Fibroblast of the aortic adventitia (primary cell): ENCODE results near the gene FOXA3. TPM values are rescaled to one million over a fixed set of nuclear protein-coding genes. Genes with fewer than 3 reads are reported as not detected.
A peak's percentile ranks its signal among the peaks of the same experiment; 100 is the strongest.

Experiments
- DNase-seq: peaks from one replicate; pipeline ENCODE4 v3.0.0-alpha.2; 2010; ENCODE audit warnings: low read depth
- H3K4me3 ChIP-seq: 2 replicates; pipeline ENCODE4 v1.5.1; 2011; ENCODE audit warnings: low read depth, mild to moderate bottlenecking, control low read depth, low read length, moderate library complexity
- CTCF ChIP-seq: IDR thresholded peaks from 2 replicates; pipeline ENCODE4 v1.5.1; 2011; ENCODE audit warnings: mild to moderate bottlenecking, low read length, control low read depth, inconsistent platforms; ENCODE audit not compliant: insufficient read depth
- total RNA-seq: library from RNA; depleted of rRNA; stranded (reverse); fragments of >200 nt; gene quantifications from 2 replicates; pipeline ENCODE4 v1.2.3, GENCODE V29; 2012; ENCODE audit warnings: low replicate concordance

Gene FOXA3
- total RNA-seq, 1 donor = not detected

- no peak for DNase-seq
- no peak for TF ChIP-seq CTCF
- H3K4me3 ChIP-seq = no peak overlapping the region
These were observed 11.1 kb upstream of the FOXA3 start for GRCh38 chr19:45852983-45853382.

GRCh38 chr19:45854167-45854778, 9.9 kb upstream of the FOXA3 start:
- no peak overlapping the region for H3K4me3 ChIP-seq
- no peak for TF ChIP-seq CTCF
- DNase-seq = no peak

- no peak for DNase-seq
- no peak overlapping the region for H3K4me3 ChIP-seq
- TF ChIP-seq CTCF = no peak
These were observed 3.5 kb upstream of the FOXA3 start for GRCh38 chr19:45860359-45861259.

GRCh38 chr19:45862271-45862563, 1.9 kb upstream of the FOXA3 start:
- TF ChIP-seq CTCF = no peak
- peak overlapping the region; percentile 96 for H3K4me3 ChIP-seq
- no peak for DNase-seq

GRCh38 chr19:45862564-45863334, 1.4 kb upstream of the FOXA3 start, which contains the start of gene SYMPK:
SYMPK (minus strand) TSS chr19:45863147; CDS start chr19:45854495, 8,652 bp downstream.
- no peak for TF ChIP-seq CTCF
- peak within 1 kb of the TSS; percentile 96 for H3K4me3 ChIP-seq
- DNase-seq = peak; percentile 98

GRCh38 chr19:45863335-45863839, 739 bp upstream of the FOXA3 start:
- no peak for DNase-seq
- peak overlapping the region; percentile 57 for H3K4me3 ChIP-seq
- TF ChIP-seq CTCF = no peak
